NT2/D1 (cell line): Measurements from ENCODE around the gene REST.

ENCODE experiments used
- SUZ12 ChIP-seq: IDR thresholded peaks from 2 replicates; pipeline ENCODE4 v1.6.1; 2011; ENCODE audit not compliant: insufficient read length, insufficient read depth; ENCODE audit errors: extremely low read depth
- YY1 ChIP-seq: IDR thresholded peaks from 2 replicates; pipeline ENCODE4 v1.6.1; 2011; ENCODE audit not compliant: insufficient read length, insufficient read depth
- ZNF274 ChIP-seq: IDR thresholded peaks from 2 replicates; pipeline ENCODE4 v1.6.1; 2011; ENCODE audit warnings: mild to moderate bottlenecking, low read depth, low read length

DNA sequence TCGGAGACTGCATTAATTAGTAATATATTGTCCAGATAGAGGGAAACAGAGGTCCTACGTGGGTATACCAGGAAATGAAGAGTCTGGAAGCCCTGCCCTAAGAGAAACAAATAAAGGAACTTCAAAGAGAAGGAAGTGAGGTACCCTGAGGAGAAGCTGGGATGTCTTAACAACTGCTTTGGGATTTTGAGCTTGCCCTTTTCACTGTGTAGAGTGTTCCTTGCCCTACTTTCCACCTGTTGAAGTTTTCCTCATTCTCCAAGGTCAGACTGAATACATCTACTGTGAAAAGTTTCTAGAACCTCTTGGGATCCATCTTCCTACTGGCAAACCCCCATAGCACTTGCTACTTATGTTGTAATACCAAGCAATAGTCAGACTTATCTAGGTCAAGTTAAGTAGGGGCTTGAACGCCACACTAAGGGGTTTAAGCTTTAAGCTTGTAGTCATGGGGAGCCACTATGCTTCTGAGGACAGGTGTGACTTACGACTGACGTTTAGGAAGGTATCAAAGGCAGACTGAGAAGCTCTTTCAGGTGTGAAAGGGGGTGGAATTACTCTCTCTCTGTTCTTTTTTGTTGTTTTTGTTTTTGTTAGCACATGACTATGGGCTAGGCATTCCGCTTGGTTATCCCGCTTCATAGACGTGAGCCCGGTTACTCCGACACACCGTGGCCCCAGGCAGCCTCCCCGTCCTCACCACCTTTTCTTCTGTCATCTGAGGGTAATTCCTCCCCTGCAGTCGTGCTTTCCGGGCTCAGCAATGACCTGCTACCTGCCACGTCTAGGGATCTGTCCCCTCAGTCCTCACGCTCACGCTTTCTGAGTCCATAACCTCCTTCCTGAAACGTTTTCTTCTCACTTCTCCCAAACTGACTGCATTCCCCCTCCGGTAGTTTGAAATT, 959 bp upstream of the REST start:
- TF ChIP-seq YY1 (no peak), SUZ12 (no peak), ZNF274 (no peak)
